Parathyroid adenoma (tissue), 2 donors: ENCODE data around the gene AUTS2.

Experiments used
- H2AFZ ChIP-seq: fragments of 300-600 bp; sonication (generic); one replicate; pipeline ENCODE4 v1.7.0; 2017; ENCODE audit warnings: antibody characterized with exemption, mild to moderate bottlenecking
- H3K27ac ChIP-seq: fragments of 300-600 bp; sonication (generic); one replicate; pipeline ENCODE4 v1.7.0; 2017
- H3K27me3 ChIP-seq: fragments of 300-600 bp; sonication (generic); one replicate; pipeline ENCODE4 v1.7.0; 2017; ENCODE audit warnings: low read length; ENCODE audit not compliant: control insufficient read depth, insufficient read depth
- H3K36me3 ChIP-seq: fragments of 300-600 bp; sonication (generic); one replicate; pipeline ENCODE4 v1.7.0; 2017; ENCODE audit warnings: low read length; ENCODE audit not compliant: control insufficient read depth, insufficient read depth
- H3K4me1 ChIP-seq: fragments of 300-600 bp; sonication (generic); one replicate; pipeline ENCODE4 v1.7.0; 2017; ENCODE audit warnings: control low read depth
- H3K4me2 ChIP-seq: fragments of 300-600 bp; sonication (generic); one replicate; pipeline ENCODE4 v1.7.0; 2017; ENCODE audit warnings: low read length
- H3K4me3 ChIP-seq: fragments of 300-600 bp; sonication (generic); one replicate; pipeline ENCODE4 v1.7.0; 2017; ENCODE audit warnings: low read depth, low read length
- H3K79me2 ChIP-seq: fragments of 300-600 bp; sonication (generic); one replicate; pipeline ENCODE4 v1.7.0; 2017; ENCODE audit warnings: control low read depth
- H3K9ac ChIP-seq: fragments of 300-600 bp; sonication (generic); one replicate; pipeline ENCODE4 v1.7.0; 2017; ENCODE audit warnings: mild to moderate bottlenecking
- H3K9me3 ChIP-seq: fragments of 300-600 bp; sonication (generic); one replicate; pipeline ENCODE4 v1.7.0; 2017; ENCODE audit warnings: low read length; ENCODE audit not compliant: control insufficient read depth
- TF ChIP-seq, protein P1 (sequence below): fragments of 300-600 bp; sonication (generic); IDR thresholded peaks from one replicate; pipeline ENCODE4 v1.7.0; 2017; ENCODE audit warnings: antibody characterized with exemption, mild to moderate bottlenecking
- donor health status: primary hyperparathyroidism.

The AUTS2 gene

DNA sequence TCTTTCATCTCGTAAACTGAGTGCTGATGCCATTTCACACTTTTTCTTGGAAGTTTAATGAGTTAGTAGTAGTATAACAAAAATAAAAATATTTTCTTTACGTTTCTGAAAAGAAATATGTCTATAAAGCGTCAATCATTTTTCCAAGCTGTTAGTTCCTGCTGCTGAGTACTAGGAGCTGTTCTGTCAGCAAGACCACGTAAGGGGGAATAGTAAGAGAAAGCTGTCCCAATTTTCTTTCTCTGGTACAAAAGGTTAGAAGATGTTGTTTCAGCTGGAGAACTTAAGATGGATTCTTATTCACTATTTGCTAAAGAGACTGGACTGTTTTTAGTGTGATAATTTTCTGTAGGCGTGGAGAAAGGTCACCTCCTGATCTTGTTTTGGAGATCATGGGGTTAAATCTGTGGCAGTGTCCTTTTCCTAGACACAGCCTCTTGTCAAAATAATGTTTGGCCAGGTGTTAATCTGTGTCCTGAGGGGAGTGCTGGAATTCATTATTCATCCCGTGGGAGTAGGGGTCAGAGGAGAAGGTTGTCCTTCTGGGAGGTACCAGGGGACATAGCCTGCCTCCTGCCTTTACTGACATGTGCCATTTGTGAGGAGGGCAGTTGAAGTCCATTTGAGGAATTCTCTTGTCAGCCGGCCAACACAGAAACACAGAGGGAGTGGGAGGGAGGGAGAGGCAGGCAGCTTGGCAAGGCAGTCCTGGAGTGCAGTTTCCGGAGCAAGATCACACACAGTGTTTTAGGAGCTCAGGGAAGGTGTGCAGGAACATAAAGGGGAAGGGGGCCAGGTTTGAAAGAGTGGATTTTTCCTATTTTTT, 368.7 kb downstream of the AUTS2 start:
- Histone ChIP-seq H2AFZ (peak overlapping the region; percentile 31), H3K9ac (no peak overlapping the region), H3K27ac (no peak overlapping the region), H3K4me2 (peak overlapping the region; percentile 9), H3K36me3 (no peaks in the 10 kb centered on the region), H3K4me1 (peaks cover 24% of the 10 kb centered on the region), H3K27me3 (no peaks in the 10 kb centered on the region), H3K4me3 (no peak overlapping the region), H3K9me3 (no peaks in the 10 kb centered on the region), H3K79me2 (no peaks in the 10 kb centered on the region)
- TF ChIP-seq, protein P1, sequence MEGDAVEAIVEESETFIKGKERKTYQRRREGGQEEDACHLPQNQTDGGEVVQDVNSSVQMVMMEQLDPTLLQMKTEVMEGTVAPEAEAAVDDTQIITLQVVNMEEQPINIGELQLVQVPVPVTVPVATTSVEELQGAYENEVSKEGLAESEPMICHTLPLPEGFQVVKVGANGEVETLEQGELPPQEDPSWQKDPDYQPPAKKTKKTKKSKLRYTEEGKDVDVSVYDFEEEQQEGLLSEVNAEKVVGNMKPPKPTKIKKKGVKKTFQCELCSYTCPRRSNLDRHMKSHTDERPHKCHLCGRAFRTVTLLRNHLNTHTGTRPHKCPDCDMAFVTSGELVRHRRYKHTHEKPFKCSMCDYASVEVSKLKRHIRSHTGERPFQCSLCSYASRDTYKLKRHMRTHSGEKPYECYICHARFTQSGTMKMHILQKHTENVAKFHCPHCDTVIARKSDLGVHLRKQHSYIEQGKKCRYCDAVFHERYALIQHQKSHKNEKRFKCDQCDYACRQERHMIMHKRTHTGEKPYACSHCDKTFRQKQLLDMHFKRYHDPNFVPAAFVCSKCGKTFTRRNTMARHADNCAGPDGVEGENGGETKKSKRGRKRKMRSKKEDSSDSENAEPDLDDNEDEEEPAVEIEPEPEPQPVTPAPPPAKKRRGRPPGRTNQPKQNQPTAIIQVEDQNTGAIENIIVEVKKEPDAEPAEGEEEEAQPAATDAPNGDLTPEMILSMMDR = no peak

DNA sequence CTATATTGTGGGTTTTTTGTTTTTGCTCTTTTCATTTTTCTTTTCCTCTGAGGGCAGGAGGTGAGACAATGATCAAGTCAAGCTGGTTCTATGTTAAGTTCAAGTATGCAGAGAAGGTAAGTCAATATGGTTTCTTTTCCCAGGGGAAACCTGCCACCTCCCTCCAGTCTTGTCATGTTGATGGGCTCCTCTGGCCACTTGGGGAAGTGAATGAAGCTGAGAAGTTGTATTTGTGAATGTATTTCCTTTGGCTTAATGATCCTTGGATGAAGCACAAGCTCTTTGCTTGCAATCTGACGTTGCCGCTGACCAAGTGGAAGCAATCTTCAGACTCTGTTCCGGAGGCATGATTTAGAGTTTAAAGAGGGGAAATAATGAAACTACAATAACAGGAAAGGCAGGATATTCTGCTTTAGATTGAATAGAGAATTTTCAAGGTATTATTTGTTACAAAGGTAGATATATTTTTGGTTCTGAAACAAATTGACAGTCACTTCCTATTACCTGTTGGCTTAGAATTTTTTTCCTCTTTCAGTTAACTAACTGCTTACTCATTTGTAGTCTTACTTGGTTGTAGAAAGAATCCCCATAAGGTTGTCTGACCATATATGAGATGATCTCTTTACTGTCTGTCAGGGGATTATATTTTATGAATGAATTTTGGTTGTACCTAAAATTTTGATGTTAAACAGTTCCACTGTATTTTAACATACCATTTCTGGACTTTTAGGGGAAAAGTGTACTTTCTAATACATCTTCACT, 369.6 kb downstream of the AUTS2 start:
- peak overlapping the region; percentile 9 for H3K4me2 ChIP-seq
- peaks cover 15% of the 10 kb centered on the region for H3K4me1 ChIP-seq
- no peaks in the 10 kb centered on the region for H3K36me3 ChIP-seq
- no peaks in the 10 kb centered on the region for H3K27me3 ChIP-seq
- no peak overlapping the region for H3K27ac ChIP-seq
- H3K9me3 ChIP-seq = no peaks in the 10 kb centered on the region
- H3K4me3 ChIP-seq = no peak overlapping the region
- TF ChIP-seq, protein P1 = no peak
- peak overlapping the region; percentile 5 for H2AFZ ChIP-seq
- H3K79me2 ChIP-seq = no peaks in the 10 kb centered on the region
- no peak overlapping the region for H3K9ac ChIP-seq

DNA sequence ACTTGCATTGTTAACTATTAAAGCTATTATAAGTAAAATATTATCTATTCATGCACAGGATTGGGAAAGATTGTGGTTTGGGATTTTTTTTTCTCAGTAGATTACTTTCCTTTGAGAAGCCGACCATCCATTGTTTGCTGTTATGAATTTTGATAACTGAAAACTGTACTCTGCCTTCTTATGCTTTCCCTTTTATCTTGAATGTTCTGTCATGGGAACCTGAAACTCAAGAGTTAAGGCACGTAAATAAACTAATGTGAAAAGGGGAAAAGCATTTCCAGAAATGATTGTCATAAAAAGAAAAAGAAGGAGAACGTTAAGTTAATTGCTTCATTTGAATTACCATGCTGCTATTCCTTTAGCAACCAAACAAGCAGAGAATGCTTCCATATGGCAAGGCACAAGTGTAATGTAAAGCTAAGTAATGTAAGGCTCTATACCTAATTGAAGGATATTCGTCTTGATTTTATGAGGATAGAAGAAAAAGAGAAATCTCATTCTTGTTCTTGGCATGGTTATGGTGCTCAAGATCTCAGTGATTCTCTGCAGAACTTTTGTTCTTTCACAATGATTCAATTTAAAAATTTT, 370.8 kb downstream of the AUTS2 start:
- Histone ChIP-seq H3K4me3 (no peak overlapping the region), H3K9ac (no peak overlapping the region), H3K27ac (no peak overlapping the region), H3K4me1 (peaks cover 8% of the 10 kb centered on the region), H3K36me3 (no peaks in the 10 kb centered on the region), H2AFZ (no peak overlapping the region), H3K79me2 (no peaks in the 10 kb centered on the region), H3K4me2 (no peak overlapping the region), H3K27me3 (no peaks in the 10 kb centered on the region), H3K9me3 (no peaks in the 10 kb centered on the region)
- TF ChIP-seq, protein P1 = no peak

DNA sequence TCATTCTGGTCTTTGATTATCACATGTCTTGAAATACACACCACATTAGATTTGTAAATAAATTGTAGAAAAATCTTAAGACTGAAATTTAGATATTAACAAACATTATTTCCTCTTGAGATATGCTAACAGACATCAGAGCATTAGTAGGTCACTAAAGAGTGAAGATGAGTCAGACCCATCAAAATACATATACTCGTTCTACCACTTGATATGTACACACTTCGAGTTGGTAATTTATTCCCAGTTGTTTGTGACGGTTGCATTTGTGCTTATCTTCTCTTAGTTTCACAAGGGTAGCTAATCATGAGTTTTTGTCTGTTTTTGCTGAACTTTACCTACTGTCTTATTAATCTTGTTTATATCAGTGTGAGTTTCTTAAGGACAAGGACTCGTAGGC, 383.4 kb downstream of the AUTS2 start:
- H3K9me3 ChIP-seq = no peaks in the 10 kb centered on the region
- H2AFZ ChIP-seq = no peak overlapping the region
- H3K27ac ChIP-seq = no peak overlapping the region
- H3K4me2 ChIP-seq = no peak overlapping the region
- no peaks in the 10 kb centered on the region for H3K79me2 ChIP-seq
- H3K4me1 ChIP-seq = no peaks in the 10 kb centered on the region
- H3K36me3 ChIP-seq = no peaks in the 10 kb centered on the region
- no peak overlapping the region for H3K4me3 ChIP-seq
- H3K9ac ChIP-seq = no peak overlapping the region
- no peaks in the 10 kb centered on the region for H3K27me3 ChIP-seq
- TF ChIP-seq, protein P1 = no peak
